Sigmoid colon (tissue), 7 donors: ENCODE data around the gene NRG2. TPM values are rescaled to one million over a fixed set of nuclear protein-coding genes. Genes with fewer than 3 reads are reported as not detected.

Source experiments
- DNase-seq: peaks from one replicate; pipeline ENCODE4 v3.0.0-alpha.2; 2019
- H3K27ac ChIP-seq, 4 donors: fragments of 200-600 bp; sonication (generic); one replicate each; pipeline ENCODE4 v1.5.1; 2016 to 2019; ENCODE audit warnings: mild to moderate bottlenecking in 1 of 4
- H3K27me3 ChIP-seq, 3 donors: fragments of 200-600 bp; sonication (generic); one replicate each; pipeline ENCODE4 v1.5.1; 2019; ENCODE audit warnings: mild to moderate bottlenecking in 1 of 3
- H3K36me3 ChIP-seq, 4 donors: fragments of 200-600 bp; sonication (generic); one replicate each; pipeline ENCODE4 v1.5.1; 2016 to 2019
- H3K4me1 ChIP-seq, 4 donors: fragments of 200-600 bp; sonication (generic); one replicate each; pipeline ENCODE4 v1.5.1; 2017 to 2019
- H3K4me3 ChIP-seq, 4 donors: fragments of 200-600 bp; sonication (generic); one replicate each; pipeline ENCODE4 v1.5.1; 2017 to 2019; ENCODE audit warnings: mild to moderate bottlenecking in 2 of 4, moderate library complexity in 1 of 4
- H3K9me3 ChIP-seq, 4 donors: fragments of 200-600 bp in 3 of 4; sonication (generic) in 3 of 4; one replicate each; pipeline versions ENCODE4 v1.5.1 to v1.6.1; 2013 to 2019
- EP300 ChIP-seq, 4 donors: sonication (generic); formaldehyde crosslinking; IDR thresholded peaks; one replicate each; pipeline ENCODE4 v1.6.1; 2017; ENCODE audit warnings: antibody characterized with exemption in 4 of 4
- POLR2A ChIP-seq, 2 donors: fragments of 450-650 bp; IDR thresholded peaks; one replicate each; pipeline ENCODE4 v1.6.1; 2016; ENCODE audit warnings: antibody characterized with exemption in 2 of 2, mild to moderate bottlenecking in 2 of 2, moderate library complexity in 2 of 2
- POLR2AphosphoS5 ChIP-seq, 4 donors: sonication (generic); formaldehyde crosslinking; IDR thresholded peaks; one replicate each; pipeline ENCODE4 v1.6.1; 2017; ENCODE audit warnings: antibody characterized with exemption in 4 of 4
- WGBS, 2 donors: extraction: QIAGEN DNeasy Blood & Tissue Kit; methylation state at CpG; one replicate each; pipeline ENCODE4 v1.1.7; 2013; 5-methylcytosine and 5-hydroxymethylcytosine counted together
- intact Hi-C: fragments of 100-400 bp; cut with DNase I; formaldehyde crosslinking; loops from one replicate; pipeline ENCODE4 v1.15.1; 2023
- polyA plus RNA-seq, 3 donors: library from polyadenylated mRNA; stranded (reverse); fragments of 200-250 nt; gene quantifications; one replicate each; pipeline ENCODE4 v1.2.3, GENCODE V29; 2013
- total RNA-seq, 4 donors: library from RNA; depleted of rRNA; stranded (reverse); fragments of >200 nt; gene quantifications; one replicate each; pipeline ENCODE4 v1.1.0, GENCODE V29; 2016
- TF ChIP-seq, protein P1 (sequence below), 4 experiments: fragments of 450-650 bp in 3 of 4; fragments of 200-600 bp in 1 of 4; IDR thresholded peaks; one replicate each; pipeline ENCODE4 v1.5.1; 2016 to 2019; ENCODE audit warnings: antibody characterized with exemption in 4 of 4, mild to moderate bottlenecking in 3 of 4, moderate library complexity in 2 of 4
- donor health status: healthy with polysubstance abuse.
- donor health status: Bipolar disorder and iron deficiency.
- donor health status: healthy.

The NRG2 gene
- total and polyA plus RNA-seq, 7 donors: 0.80 to 11.9 (median 4.8) TPM; not detected in 2

DNA sequence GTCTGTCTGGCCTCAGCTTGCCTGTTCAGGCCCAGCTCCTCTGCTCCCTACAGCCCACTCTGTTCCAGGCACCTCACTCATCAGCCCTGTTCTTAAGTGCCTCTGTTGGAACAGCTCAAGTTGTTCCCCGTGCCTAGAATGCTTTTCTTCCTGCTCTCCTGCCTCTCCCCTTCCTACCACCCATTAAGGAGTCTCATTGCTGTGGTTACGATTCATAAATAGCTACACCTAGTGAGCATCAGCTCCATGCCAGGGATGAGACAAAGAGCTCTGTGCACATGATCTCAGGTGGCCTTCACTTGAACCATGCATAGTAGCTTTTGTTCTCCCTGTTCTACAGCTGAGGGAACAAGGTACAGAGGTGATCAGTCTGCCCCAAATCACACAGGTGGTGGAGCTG, 193.2 kb downstream of the NRG2 start:
- TF ChIP-seq POLR2A (IDR thresholded peaks at IDR 0.05) (no peak), POLR2AphosphoS5 (IDR thresholded peaks at IDR 0.05) (no peak), EP300 (IDR thresholded peaks at IDR 0.05) (no peak)
- TF ChIP-seq, protein P1, sequence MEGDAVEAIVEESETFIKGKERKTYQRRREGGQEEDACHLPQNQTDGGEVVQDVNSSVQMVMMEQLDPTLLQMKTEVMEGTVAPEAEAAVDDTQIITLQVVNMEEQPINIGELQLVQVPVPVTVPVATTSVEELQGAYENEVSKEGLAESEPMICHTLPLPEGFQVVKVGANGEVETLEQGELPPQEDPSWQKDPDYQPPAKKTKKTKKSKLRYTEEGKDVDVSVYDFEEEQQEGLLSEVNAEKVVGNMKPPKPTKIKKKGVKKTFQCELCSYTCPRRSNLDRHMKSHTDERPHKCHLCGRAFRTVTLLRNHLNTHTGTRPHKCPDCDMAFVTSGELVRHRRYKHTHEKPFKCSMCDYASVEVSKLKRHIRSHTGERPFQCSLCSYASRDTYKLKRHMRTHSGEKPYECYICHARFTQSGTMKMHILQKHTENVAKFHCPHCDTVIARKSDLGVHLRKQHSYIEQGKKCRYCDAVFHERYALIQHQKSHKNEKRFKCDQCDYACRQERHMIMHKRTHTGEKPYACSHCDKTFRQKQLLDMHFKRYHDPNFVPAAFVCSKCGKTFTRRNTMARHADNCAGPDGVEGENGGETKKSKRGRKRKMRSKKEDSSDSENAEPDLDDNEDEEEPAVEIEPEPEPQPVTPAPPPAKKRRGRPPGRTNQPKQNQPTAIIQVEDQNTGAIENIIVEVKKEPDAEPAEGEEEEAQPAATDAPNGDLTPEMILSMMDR (IDR thresholded peaks at IDR 0.05): no peak
- peaks cover 0 to 14% (median 11%) of the 10 kb centered on the region in 4 donors for H3K4me1 ChIP-seq
- peak; percentile 46 for DNase-seq
- no peaks in the 10 kb centered on the region for H3K27me3 ChIP-seq
- H3K36me3 ChIP-seq: peaks cover 0 to 13% (median 0%) of the 10 kb centered on the region in 4 donors
- intact Hi-C loops: no loop called here
- WGBS, 2 donors: 46 to 79% methylated on average over 2 of the region's 2 CpGs
- no peaks in the 10 kb centered on the region for H3K9me3 ChIP-seq
- no peak overlapping the region for H3K27ac ChIP-seq
- no peak overlapping the region for H3K4me3 ChIP-seq

DNA sequence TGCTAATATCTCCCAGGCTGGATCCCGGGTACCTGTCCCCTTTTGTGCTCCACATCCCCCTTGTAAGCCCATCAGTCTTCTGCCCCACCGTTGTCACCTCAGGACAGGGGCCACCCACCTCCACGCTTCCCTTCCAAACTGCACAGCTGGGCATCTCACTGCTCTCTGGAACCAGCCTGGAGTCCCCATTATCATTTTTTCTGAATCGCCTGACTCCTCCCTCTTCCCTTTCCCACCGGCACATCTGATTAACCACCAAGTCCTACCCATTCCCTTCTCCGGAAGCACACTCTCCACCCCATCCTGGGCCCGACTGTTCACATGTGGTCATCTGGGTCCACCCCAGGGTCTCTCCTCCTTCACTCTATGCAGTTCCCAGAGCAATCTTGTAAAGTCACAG, 193.6 kb downstream of the NRG2 start:
- WGBS, 2 donors: 80 to 81% methylated on average over 7 of the region's 7 CpGs
- no peak for TF ChIP-seq POLR2AphosphoS5 (IDR thresholded peaks at IDR 0.05)
- TF ChIP-seq, protein P1 (IDR thresholded peaks at IDR 0.05): no peak
- TF ChIP-seq POLR2A (IDR thresholded peaks at IDR 0.05): no peak
- TF ChIP-seq EP300 (IDR thresholded peaks at IDR 0.05): no peak
- Histone ChIP-seq H3K36me3 (peaks cover 0 to 13% (median 0%) of the 10 kb centered on the region in 4 donors), H3K27me3 (no peaks in the 10 kb centered on the region), H3K4me1 (peaks cover 0 to 15% (median 11%) of the 10 kb centered on the region in 4 donors), H3K27ac (no peak overlapping the region), H3K9me3 (no peaks in the 10 kb centered on the region), H3K4me3 (no peak overlapping the region)
- intact Hi-C loops: no loop called here
- DNase-seq: no peak

DNA sequence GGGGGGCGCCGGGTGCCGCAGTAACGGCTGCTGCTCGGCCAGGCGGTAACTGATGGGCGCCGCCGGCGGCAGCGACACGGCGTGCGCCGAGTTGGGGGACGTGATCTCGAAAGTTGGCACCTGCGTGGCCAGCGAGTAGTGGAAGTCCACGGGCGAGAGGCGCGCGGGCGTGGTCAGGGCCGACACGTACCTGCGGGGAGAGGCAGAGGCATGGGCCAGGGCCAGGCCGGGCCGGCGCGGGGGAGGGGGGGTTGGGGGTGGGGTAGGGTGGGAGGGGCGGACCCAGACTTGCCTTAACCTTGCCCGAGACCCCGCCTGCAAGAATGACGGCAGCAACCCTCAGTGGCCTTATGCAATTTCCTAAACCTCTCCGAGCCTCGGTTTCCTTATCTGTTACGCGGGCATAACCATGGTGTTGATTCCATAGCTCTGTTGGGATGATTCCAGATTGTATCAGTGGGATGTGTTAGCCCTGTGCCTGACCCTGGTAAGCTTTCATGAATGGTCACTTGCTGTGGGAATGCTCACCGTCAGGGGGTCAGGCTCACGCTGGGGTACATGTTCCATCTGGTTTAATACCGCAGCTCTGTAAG, 194.5 kb downstream of the NRG2 start:
- TF ChIP-seq, protein P1 (IDR thresholded peaks at IDR 0.05): no peak
- TF ChIP-seq EP300 (IDR thresholded peaks at IDR 0.05) (no peak), POLR2AphosphoS5 (IDR thresholded peaks at IDR 0.05) (no peak)
- H3K36me3 ChIP-seq: peaks cover 0 to 13% (median 0%) of the 10 kb centered on the region in 4 donors
- H3K4me3 ChIP-seq: peak overlapping the region; percentile 34 to 78 (median 58)
- H3K27me3 ChIP-seq: peaks cover 0 to 6% (median 0%) of the 10 kb centered on the region in 3 donors
- H3K27ac ChIP-seq: peak overlapping the region; percentile 56 to 78 (median 61)
- DNase-seq: no peak
- no peaks in the 10 kb centered on the region for H3K9me3 ChIP-seq
- H3K4me1 ChIP-seq: peaks cover 0 to 21% (median 11%) of the 10 kb centered on the region in 4 donors
- intact Hi-C loops: loop anchor here (1.0 kb wide), 1 partner anchor 120 kb away; no protein-coding TSS in a partner anchor
- WGBS, 2 donors: 13% methylated on average over 43 of the region's 43 CpGs

DNA sequence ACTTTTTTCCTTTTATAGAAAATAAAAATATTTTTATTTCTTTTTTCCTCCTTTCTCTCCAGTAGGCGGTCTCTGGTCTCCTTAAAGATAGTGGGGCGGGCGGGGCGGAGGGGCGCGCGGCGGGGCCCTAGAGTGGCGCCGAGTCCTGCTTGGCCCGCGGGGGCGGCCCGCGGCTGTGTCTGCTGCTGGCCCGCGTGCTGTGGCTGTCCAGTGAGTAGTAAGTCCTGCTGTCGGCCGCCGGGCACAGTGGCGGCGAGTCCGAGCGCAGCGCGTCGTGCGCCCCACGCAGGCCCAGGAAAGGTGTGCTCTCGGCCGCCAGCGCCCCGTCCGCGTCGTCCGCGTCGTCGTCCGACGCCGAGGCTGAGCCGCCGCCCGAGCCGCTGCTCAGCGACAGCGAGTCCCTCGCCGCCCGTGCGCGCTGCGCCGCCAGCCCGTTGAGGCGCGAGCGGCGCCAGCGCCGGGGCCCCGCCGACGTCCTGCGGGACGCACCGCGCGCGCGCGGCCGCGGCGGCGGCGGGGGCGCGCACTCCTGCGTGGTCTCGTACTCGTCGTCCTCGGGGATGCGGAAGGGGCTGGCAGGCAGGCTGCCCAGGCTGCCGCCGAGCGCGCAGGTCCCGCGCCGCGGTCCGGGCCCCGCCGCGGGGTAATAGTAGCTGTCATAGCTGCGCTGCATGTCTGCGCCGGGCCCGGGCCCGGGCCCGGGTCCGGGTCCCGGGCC, 195.2 kb downstream of the NRG2 start:
- H3K27me3 ChIP-seq: peaks cover 0 to 9% (median 0%) of the 10 kb centered on the region in 3 donors
- peak overlapping the region; percentile 34 to 78 (median 58) for H3K4me3 ChIP-seq
- intact Hi-C loops: loop anchor here (1.0 kb wide), 1 partner anchor 120 kb away; no protein-coding TSS in a partner anchor
- no peak for TF ChIP-seq EP300 (IDR thresholded peaks at IDR 0.05)
- TF ChIP-seq, protein P1 (IDR thresholded peaks at IDR 0.05): no peak
- TF ChIP-seq POLR2AphosphoS5 (IDR thresholded peaks at IDR 0.05): no peak
- TF ChIP-seq POLR2A (IDR thresholded peaks at IDR 0.05): no peak
- no peaks in the 10 kb centered on the region for H3K9me3 ChIP-seq
- 1 to 3% methylated on average over 107 of the region's 107 CpGs for WGBS, 2 donors
- H3K27ac ChIP-seq: peak overlapping the region; percentile 56 to 78 (median 61)
- H3K36me3 ChIP-seq: peaks cover 0 to 13% (median 0%) of the 10 kb centered on the region in 4 donors
- peaks cover 0 to 21% (median 11%) of the 10 kb centered on the region in 4 donors for H3K4me1 ChIP-seq
- DNase-seq: peak; percentile 78
